Endothelial cell of umbilical vein (primary cell): Measurements from ENCODE around the gene GRK1.

Experiments used
- CTCF ChIP-seq, 2 donors: IDR thresholded peaks; 1 replicate in 1 of 2; 2 replicates in 1 of 2; pipeline ENCODE4 v1.5.1; 2011; ENCODE audit warnings: low read length in 2 of 2, mild to moderate bottlenecking in 2 of 2, moderate library complexity in 2 of 2, control low read depth in 1 of 2, inconsistent platforms in 1 of 2, low read depth in 1 of 2; ENCODE audit not compliant: insufficient read depth in 1 of 2; ENCODE audit errors: extremely low read depth in 1 of 2
- EZH2 ChIP-seq: IDR thresholded peaks from 2 replicates; pipeline ENCODE4 v1.6.1; 2012; ENCODE audit warnings: borderline replicate concordance, low read depth, mild to moderate bottlenecking, moderate library complexity, low read length, inconsistent platforms; ENCODE audit not compliant: severe bottlenecking
- FOS ChIP-seq: IDR thresholded peaks from 2 replicates; pipeline ENCODE4 v1.6.1; 2011; ENCODE audit warnings: mild to moderate bottlenecking, low read length, moderate library complexity, borderline replicate concordance; ENCODE audit not compliant: insufficient read depth
- MAX ChIP-seq: IDR thresholded peaks from 2 replicates; pipeline ENCODE4 v1.6.1; 2011; ENCODE audit not compliant: insufficient read depth, insufficient read length
- POLR2AphosphoS5 ChIP-seq: IDR thresholded peaks from 2 replicates; pipeline ENCODE4 v1.6.1; 2012; ENCODE audit warnings: low read depth, mild to moderate bottlenecking, control low read depth, low read length, moderate library complexity; ENCODE audit not compliant: insufficient read depth

- no peak for TF ChIP-seq CTCF (IDR thresholded peaks at IDR 0.05; ENCODE audit: extremely low read depth in 1 of 2, insufficient read depth in 1 of 2, low read depth in 1 of 2, low read length in 2 of 2)
- TF ChIP-seq POLR2AphosphoS5 = no peak
- no peak for TF ChIP-seq EZH2
- TF ChIP-seq MAX = no peak
- no peak for TF ChIP-seq FOS
Measured at GRCh38 chr13:113642563-113642962, 24.5 kb upstream of the GRK1 start.
